Activated naive CD4-positive, alpha-beta T cell treated with anti-CD3 and anti-CD28 coated beads, Interleukin-2, amount 50 U/mL, for 16 hours (primary cell): Measurements from ENCODE around the gene KIF16B.
"Not testable (repeated sequence)": the region's sequence is repeated elsewhere in the genome, so short reads cannot be mapped to it uniquely, and the experiment has no call there.

Source experiments
- DNase-seq: peaks from one replicate; pipeline ENCODE4 v3.0.0-alpha.2; 2020

The KIF16B gene

DNA sequence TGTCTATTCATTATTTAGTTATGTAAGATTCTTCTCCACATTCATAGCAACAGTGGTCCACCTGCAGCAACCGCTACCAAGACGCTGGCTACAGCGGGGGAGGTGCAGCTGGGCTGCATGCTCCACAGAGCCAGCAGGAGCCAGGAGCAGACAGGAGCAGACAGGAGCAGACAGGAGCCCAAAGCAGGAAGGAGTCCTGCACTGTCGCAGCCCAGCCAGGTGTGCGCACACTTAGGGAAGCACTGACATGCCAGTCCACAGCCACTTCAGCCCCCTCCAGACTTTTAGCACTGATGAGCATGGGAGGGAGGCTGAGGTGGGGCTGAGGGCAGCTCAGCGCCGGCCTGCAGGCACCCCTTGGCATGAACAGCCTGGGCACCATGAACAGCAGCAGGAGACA, 19.6 kb downstream of the KIF16B start:
- no peak for DNase-seq

- no peak for DNase-seq
Observed at GRCh38 chr20:16553101-16553500, 20.1 kb downstream of the KIF16B start.

- DNase-seq: no peak
Observed at GRCh38 chr20:16552015-16552414, 21.2 kb downstream of the KIF16B start.

DNA sequence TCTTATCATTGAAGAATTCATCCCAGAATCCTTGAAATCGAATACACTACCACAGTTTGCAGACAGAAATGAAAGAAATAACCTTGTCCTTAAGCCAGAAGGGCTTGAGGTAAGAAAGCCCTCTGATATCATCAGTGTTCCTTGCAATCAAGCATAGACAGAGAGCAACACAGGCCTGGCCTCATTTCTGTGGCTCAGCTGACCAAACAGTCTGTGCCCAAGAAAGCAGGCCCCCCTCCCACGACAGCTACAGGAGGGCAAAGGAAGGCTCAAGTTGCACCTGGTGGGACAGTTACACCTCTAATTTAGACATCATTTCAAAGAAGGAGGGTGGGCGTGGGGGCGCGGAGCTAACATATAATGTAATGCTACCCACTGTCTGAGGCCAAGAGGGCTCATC, 21.6 kb downstream of the KIF16B start:
- DNase-seq: no peak

GRCh38 chr20:16548068-16548672, 25.1 kb downstream of the KIF16B start:
- no peak for DNase-seq

DNA sequence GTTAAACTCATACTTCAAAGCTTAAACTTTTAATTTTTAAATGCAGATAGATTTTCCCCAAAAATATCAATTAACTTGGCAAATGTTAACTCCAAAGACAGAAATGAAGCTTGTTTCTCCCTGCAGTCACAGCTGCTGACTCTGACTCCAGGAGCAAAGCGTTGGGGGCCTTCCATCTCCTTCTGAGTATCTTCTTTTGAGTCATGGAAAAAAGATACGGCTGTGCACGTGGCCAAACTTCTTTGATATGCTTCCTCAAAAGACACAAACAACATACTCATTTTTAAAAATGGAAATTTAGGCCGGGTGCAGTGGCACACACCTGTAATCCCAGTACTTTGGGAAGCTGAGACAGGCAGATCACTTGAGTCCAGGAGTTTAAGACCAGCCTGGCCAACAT, 28.3 kb downstream of the KIF16B start:
- no peak for DNase-seq

GRCh38 chr20:16542477-16542876, 30.8 kb downstream of the KIF16B start:
- no peak for DNase-seq

DNA sequence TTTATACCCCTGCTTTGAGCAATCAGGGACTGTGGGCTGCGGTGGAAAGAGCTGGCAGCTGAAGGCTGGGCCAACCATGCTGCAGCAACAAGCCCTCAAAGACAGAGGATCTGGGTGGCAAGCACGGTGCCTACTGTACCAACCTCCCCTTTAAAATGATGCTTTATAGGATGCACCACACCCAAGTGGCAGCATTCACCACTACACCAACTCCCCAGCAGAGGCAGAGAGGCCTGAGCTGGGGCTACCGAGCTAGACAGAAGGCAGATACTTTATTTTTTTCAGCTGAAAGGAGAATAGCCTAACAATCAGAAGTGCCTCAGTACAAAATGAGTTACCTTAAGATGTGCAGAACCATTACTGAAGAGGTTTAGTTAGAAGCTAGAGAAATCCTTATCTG, 31.4 kb downstream of the KIF16B start:
- no peak for DNase-seq

DNA sequence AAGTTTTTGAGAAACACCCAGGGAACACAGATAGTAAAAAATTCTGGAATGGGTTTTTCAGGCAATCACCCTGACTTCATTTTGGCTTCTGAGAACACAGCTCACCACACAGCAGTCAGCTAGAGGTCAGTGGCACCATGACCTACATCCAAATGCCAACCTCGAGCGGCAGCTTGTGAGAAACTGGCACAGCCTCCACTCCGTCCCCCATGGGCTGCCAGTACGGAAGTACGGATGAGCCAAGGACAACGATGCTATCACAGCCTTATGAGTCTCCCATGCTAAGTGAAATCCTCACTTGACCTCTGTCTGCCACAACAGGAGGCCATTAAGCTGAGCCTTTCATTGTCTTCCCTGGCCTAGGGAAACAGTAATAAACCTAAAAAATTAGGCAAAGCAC, 32.0 kb downstream of the KIF16B start:
- DNase-seq: no peak

- DNase-seq: no peak
Observed at GRCh38 chr20:16539280-16540021, 33.8 kb downstream of the KIF16B start.

DNA sequence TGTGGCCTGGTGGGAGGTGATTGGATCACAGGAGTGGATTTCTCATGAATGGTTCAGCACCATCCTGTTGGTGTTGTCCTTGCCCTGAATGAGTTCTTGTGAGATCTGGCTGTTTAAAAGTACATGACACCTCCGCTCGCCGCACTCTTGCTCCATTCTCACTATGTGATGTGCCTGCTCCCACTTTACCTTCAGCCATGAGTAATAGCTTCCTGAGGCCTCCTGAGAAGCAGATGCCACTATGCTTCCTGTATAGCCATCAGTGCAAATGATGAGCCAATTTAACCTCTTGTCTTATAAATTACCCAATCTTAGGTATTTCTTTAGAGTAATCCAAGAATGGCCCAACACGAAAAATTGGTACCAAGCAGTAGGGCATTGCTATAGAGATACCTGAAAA, 34.5 kb downstream of the KIF16B start:
- DNase-seq: no peak

GRCh38 chr20:16537918-16538317, 35.3 kb downstream of the KIF16B start:
- DNase-seq: no peak

GRCh38 chr20:16537025-16537665, 36.1 kb downstream of the KIF16B start:
- DNase-seq: no peak

DNA sequence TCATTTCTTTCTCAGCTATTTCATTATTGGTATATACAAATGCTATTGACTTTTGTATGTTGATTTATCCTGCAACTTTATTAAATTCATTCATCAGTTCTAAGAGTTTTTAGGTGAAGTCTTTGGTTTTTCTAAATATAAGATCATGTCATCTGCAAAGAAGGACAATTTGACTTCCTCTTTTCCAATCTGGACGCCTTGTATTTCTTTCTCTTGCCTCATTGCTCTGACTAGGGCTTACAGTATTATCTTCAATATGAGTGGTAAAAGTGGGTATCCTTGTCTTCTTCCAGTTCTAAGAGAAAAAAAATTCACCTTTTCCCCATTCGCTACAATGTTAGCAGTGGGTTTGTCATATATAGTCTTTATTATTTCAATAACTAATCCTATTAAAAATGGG, 38.0 kb downstream of the KIF16B start:
- no peak for DNase-seq

- no peak for DNase-seq
Observed at GRCh38 chr20:16533502-16533901, 39.7 kb downstream of the KIF16B start.

DNA sequence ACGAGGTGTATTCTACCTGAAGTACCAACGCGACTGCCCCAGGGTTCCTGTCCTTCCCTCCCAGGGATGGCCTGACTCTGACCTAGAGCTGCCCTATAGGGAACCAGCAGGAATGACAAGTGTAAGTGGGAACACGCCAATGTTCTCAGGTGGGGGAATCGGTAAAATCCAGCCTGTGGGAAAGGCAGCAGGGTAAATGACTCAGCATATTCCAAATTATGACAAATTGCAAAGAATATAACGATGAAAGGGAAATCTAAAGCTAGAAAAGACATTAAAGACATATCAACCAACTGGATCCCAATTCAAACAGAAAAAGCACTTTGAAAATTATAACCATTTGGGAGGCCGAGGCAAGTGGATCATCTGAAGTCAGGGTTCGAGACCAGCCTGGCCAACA, 41.8 kb downstream of the KIF16B start:
- no peak for DNase-seq

- no peak for DNase-seq
Observed at GRCh38 chr20:16530201-16530681, 43.0 kb downstream of the KIF16B start.

- no peak for DNase-seq
Observed at GRCh38 chr20:16528078-16528477, 45.2 kb downstream of the KIF16B start.

- no peak for DNase-seq
Observed at GRCh38 chr20:16527438-16527837, 45.8 kb downstream of the KIF16B start.

DNA sequence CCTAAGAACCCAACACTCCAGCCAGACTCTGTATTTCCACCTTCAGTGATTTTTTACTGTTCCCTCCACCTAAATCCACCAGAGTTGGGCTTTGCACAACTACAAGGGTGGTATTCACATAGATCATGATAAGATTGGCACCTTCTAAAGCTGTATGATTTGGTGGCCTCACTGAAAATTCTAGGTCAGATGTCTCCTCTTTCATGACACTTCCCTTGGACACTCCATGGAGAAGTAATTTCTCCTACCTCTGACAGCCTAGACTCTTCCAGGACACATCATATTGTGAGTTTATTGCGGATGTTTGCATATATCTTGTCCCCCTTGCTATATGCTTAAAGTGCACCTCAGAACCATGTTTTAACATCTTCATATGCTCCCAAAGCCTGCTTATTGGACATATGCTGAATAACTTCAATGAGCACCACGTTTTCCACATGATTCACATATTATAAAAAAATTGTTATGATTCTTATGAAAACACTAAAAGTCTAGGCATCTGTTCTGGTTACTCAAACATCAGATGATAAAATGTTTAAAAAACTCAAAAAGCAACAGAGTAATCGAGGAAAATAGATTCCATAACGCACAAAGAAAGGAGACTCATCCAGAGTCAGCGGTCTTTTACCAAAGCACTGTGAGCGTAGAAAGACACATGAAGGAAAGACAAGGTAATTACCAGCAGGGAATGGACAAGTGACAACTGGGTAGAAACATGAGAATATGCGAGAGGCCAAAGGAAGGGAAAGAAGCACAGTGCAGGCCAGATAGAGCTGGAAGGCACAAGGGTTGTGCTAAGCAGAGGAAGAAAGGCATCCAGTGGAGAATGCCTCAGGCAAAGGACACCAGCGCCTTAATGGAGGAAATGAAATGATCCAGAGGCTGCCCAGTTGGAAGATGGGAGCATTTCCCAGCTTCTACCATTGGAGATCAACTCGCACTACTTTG, 46.5 kb downstream of the KIF16B start:
- no peak for DNase-seq

DNA sequence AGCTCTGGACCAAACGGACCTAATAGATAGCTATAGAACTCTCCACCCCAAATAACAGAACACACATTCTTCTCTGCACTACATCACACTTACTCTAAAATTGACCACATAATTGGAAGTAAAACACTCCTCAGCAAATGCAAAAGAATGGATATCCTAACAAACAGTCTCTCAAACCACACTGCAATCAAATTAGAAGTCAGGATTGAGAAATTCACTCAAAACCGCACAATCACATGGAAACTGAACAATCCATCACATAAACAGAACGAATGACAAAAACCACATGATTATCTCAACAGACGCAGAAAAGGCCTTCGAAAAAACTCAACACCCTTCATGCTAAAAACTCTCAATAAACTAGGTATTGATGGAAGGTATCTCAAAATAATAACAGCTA, 50.6 kb downstream of the KIF16B start:
- not testable (repeated sequence) for DNase-seq

DNA sequence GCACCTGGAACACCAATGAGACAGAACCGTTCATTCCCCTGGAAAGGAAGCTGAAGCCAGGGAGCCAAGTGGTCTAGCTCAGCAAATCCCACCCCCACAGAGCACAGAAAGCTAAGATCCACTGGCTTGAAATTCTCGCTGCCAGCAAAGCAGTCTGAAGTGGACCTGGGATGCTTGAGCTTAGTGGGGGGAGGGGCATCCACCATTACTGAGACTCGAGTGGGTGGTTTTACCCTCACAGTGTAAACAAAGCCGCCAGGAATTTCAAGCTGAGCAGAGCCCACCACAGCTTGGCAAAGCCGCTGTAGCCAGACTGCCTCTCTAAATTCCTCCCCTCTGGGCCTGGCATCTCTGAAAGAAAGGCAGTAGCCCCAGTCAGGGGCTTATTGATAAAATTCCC, 53.1 kb downstream of the KIF16B start:
- no peak for DNase-seq

DNA sequence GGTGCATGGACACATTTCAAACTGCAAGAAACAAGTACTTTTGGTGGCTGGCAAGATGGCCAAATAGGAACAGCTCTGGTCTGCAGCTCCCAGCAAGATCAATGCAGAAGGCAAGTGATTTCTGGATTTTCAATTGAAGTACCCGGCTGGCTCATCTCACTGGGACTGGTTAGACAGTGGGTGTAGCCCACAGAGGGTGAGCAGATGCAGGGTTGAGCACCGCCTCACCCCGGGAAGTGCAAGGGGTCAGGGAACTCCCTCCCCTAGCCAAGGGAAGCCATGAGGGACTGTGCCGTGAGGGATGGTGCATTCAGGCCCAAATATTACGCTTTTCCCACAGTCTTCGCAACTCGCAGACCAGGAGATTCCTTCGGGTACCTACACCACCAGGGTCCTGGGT, 53.6 kb downstream of the KIF16B start:
- not testable (repeated sequence) for DNase-seq
